Lower lobe of right lung (tissue), 2 donors: ENCODE results near the gene APOL4. TPM values are rescaled to one million over a fixed set of nuclear protein-coding genes. Genes with fewer than 3 reads are reported as not detected.

Source experiments
- ATAC-seq, 2 donors: fragments of 200-7000 bp; cut with Tn5 transposase; one replicate each; pipeline ENCODE4 v1.9.1; 2020 to 2022; ENCODE audit warnings: mild to moderate bottlenecking in 2 of 2, moderate library complexity in 2 of 2
- DNase-seq: peaks from one replicate; pipeline ENCODE4 v3.0.0-alpha.2; 2020
- H3K27ac ChIP-seq: fragments of 200-600 bp; one replicate; pipeline ENCODE4 v1.8.0; 2022
- H3K27me3 ChIP-seq: fragments of 200-600 bp; one replicate; pipeline ENCODE4 v1.8.0; 2022; ENCODE audit warnings: low read depth
- H3K36me3 ChIP-seq: fragments of 200-600 bp; one replicate; pipeline ENCODE4 v1.8.0; 2022; ENCODE audit warnings: mild to moderate bottlenecking
- H3K4me1 ChIP-seq: fragments of 200-600 bp; one replicate; pipeline ENCODE4 v1.8.0; 2022
- H3K4me3 ChIP-seq: fragments of 200-600 bp; one replicate; pipeline ENCODE4 v1.8.0; 2022; ENCODE audit warnings: mild to moderate bottlenecking
- H3K9me3 ChIP-seq: fragments of 200-600 bp; one replicate; pipeline ENCODE4 v1.8.0; 2022
- CTCF ChIP-seq: fragments of 200-600 bp; IDR thresholded peaks from one replicate; pipeline ENCODE4 v1.8.0; 2022; ENCODE audit warnings: antibody characterized with exemption, mild to moderate bottlenecking
- intact Hi-C: fragments of 100-400 bp; cut with DNase I; formaldehyde crosslinking; loops from one replicate; pipeline ENCODE4 v1.11.0; 2022
- total RNA-seq: library from RNA; stranded (reverse); fragmentation: NEBNext Ultra II Directional; extraction: Animal tissue kit (Norgen Biotek cat#: 25700); gene quantifications from one replicate; pipeline ENCODE4 v1.2.1, GENCODE V29; 2021
- donor health status: DM: no; HTN: yes; CAD: no; lungs with severe emphysema.

APOL4 gene
- total RNA-seq, 1 donor from 2014 or later: 29.0 TPM

- Histone ChIP-seq H3K27ac (no peak overlapping the region), H3K4me1 (peaks cover 6% of the 10 kb centered on the region), H3K9me3 (no peaks in the 10 kb centered on the region), H3K27me3 (no peaks in the 10 kb centered on the region), H3K36me3 (no peaks in the 10 kb centered on the region), H3K4me3 (no peak overlapping the region)
- ATAC-seq (no peak), DNase-seq (no peak)
- TF ChIP-seq CTCF: no peak
- intact Hi-C loops: no loop called here
These were observed 44.3 kb upstream of the APOL4 start for GRCh38 chr22:36245805-36246356.

- Histone ChIP-seq H3K4me1 (peaks cover 9% of the 10 kb centered on the region), H3K27ac (peak overlapping the region; percentile 54), H3K36me3 (no peaks in the 10 kb centered on the region), H3K27me3 (no peaks in the 10 kb centered on the region), H3K9me3 (no peaks in the 10 kb centered on the region), H3K4me3 (no peak overlapping the region)
- no peak for TF ChIP-seq CTCF
- peak in 1 of 2 donors; percentile 47 for ATAC-seq
- intact Hi-C loops: no loop called here
- DNase-seq: no peak
These were observed 43.1 kb upstream of the APOL4 start for GRCh38 chr22:36244522-36245391.

GRCh38 chr22:36243986-36244385, 42.4 kb upstream of the APOL4 start:
- intact Hi-C loops: no loop called here
- Histone ChIP-seq H3K4me3 (no peak overlapping the region), H3K27me3 (no peaks in the 10 kb centered on the region), H3K9me3 (no peaks in the 10 kb centered on the region), H3K36me3 (no peaks in the 10 kb centered on the region), H3K27ac (peak overlapping the region; percentile 54), H3K4me1 (peaks cover 12% of the 10 kb centered on the region)
- TF ChIP-seq CTCF: no peak
- DNase-seq (no peak), ATAC-seq (no peak)

- H3K4me1 ChIP-seq: peaks cover 51% of the 10 kb centered on the region
- TF ChIP-seq CTCF: peak; percentile 77
- H3K27ac ChIP-seq: peak within 1 kb of the TSS; percentile 90
- H3K9me3 ChIP-seq: no peaks in the 10 kb centered on the region
- ATAC-seq: peak; percentile 98
- DNase-seq: peak; percentile 94
- intact Hi-C loops: no loop called here
- peak within 1 kb of the TSS; percentile 80 for H3K4me3 ChIP-seq
- H3K36me3 ChIP-seq: peaks cover 9% of the 10 kb centered on the region
- no peaks in the 10 kb centered on the region for H3K27me3 ChIP-seq
These were observed 38.0 kb upstream of the APOL4 start, which contains the start of gene APOL2 for GRCh38 chr22:36239401-36240171. Gene APOL2 (minus strand): TSS chr22:36239527. CDS start chr22:36233162, 6,365 bp downstream.

GRCh38 chr22:36239150-36239400, 37.5 kb upstream of the APOL4 start:
- intact Hi-C loops: no loop called here
- ATAC-seq: peak; percentile 31 to 33

More at GRCh38 chr22:36239150-36239400, 37.5 kb upstream of the APOL4 start:
- Histone ChIP-seq H3K4me1 (peaks cover 53% of the 10 kb centered on the region), H3K36me3 (peaks cover 15% of the 10 kb centered on the region), H3K9me3 (no peaks in the 10 kb centered on the region), H3K27me3 (no peaks in the 10 kb centered on the region), H3K27ac (peak overlapping the region; percentile 90), H3K4me3 (peak overlapping the region; percentile 80)
- TF ChIP-seq CTCF: no peak
- no peak for DNase-seq
